Mucosa of descending colon (tissue), 3 donors: Measurements from ENCODE around the gene BAZ1A. TPM values are rescaled to one million over a fixed set of nuclear protein-coding genes. Genes with fewer than 3 reads are reported as not detected.

ENCODE experiments used
- ATAC-seq: fragments of 200-7000 bp; cut with Tn5 transposase; one replicate; pipeline ENCODE4 v1.9.1; 2020; ENCODE audit warnings: mild to moderate bottlenecking, moderate library complexity
- DNase-seq, 3 donors: peaks; one replicate each; pipeline ENCODE4 v3.0.0-alpha.2; 2020
- H3K36me3 ChIP-seq: fragments of 200-600 bp; one replicate; pipeline ENCODE4 v1.8.0; 2021; ENCODE audit warnings: low read depth, mild to moderate bottlenecking
- H3K4me1 ChIP-seq: fragments of 200-600 bp; one replicate; pipeline ENCODE4 v1.8.0; 2021; ENCODE audit warnings: low read depth, mild to moderate bottlenecking
- H3K4me3 ChIP-seq: fragments of 200-600 bp; one replicate; pipeline ENCODE4 v1.8.0; 2021; ENCODE audit warnings: mild to moderate bottlenecking
- H3K9me3 ChIP-seq: fragments of 200-600 bp; one replicate; pipeline ENCODE4 v1.8.0; 2021; ENCODE audit warnings: mild to moderate bottlenecking
- CTCF ChIP-seq: fragments of 200-600 bp; IDR thresholded peaks from one replicate; pipeline ENCODE4 v1.8.0; 2022; ENCODE audit warnings: antibody characterized with exemption, mild to moderate bottlenecking
- intact Hi-C, 2 donors: fragments of 100-400 bp; cut with DNase I in 1 of 2; cut with micrococcal nuclease in 1 of 2; formaldehyde crosslinking; loops; one replicate each; pipeline versions ENCODE4 v1.11.0 to v1.11.1; 2022; cut with DNase I, micrococcal nuclease
- total RNA-seq, 3 donors: library from RNA; stranded (reverse); fragmentation: NEBNext Ultra II Directional in 2 of 3; extraction: Animal tissue kit (Norgen Biotek cat#: 25700) in 2 of 3; gene quantifications; one replicate each; pipeline versions ENCODE4 v1.2.1 to v1.2.4, GENCODE V29; 2021 to 2023
- donor health status: DM: no; HTN: no; CAD: no; lungs with moderate emphysema.
- donor health status: DM: no; HTN: no; CAD: no.
- donor health status: DM: no; HTN: yes; CAD: no.

BAZ1A gene
- total RNA-seq, 3 donors from 2014 or later = 30.6 to 30.9 (median 30.8) TPM

DNA sequence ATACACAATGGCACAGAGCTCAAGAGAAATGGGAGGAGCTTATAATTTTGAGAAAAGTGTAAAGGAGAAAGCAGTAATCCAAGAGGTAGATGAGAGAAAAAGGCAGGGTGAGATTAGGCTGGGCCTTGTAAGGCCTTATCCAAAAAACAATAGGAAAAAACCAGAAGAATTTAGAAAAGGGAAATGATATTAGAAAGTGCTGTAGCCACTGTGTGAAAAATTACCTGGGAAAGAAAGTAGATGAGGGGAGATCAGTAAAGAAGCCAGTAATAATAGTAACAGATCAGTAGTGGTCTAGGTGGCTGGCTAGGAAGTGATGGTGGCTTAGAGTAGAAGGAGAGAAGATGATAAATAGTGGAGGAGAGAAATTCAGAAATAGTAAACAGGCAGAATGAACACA, 94.5 kb downstream of the BAZ1A start:
- ATAC-seq (no peak), DNase-seq (no peak)
- intact Hi-C loops = no loop called here
- H3K9me3 ChIP-seq = no peaks in the 10 kb centered on the region
- no peak overlapping the region for H3K4me3 ChIP-seq
- H3K36me3 ChIP-seq = peaks cover 5% of the 10 kb centered on the region
- TF ChIP-seq CTCF = no peak
- H3K4me1 ChIP-seq = no peaks in the 10 kb centered on the region

DNA sequence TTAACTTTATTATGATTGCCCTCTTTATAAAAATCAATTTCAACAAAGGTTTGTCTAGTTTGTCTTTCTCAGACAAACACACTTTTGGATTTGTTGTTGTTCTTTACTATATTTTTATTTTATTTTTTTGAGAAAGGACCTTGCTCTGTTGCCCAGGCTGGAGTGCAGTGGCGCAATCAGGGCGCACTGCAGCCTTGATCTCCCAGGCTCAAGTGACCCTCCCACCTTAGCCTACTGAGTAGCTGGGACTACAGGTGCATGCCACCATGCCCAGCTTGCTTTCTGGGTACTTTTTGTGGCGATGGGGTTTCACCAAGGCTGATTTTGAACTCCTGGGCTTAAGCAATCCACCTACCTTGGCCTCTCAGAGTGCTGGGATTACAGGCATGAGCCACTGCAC, 96.4 kb downstream of the BAZ1A start:
- H3K9me3 ChIP-seq = no peaks in the 10 kb centered on the region
- H3K4me3 ChIP-seq = no peak overlapping the region
- ATAC-seq = no peak
- H3K4me1 ChIP-seq = no peaks in the 10 kb centered on the region
- H3K36me3 ChIP-seq = peaks cover 5% of the 10 kb centered on the region
- DNase-seq = no peak
- intact Hi-C loops = no loop called here
- TF ChIP-seq CTCF = no peak

DNA sequence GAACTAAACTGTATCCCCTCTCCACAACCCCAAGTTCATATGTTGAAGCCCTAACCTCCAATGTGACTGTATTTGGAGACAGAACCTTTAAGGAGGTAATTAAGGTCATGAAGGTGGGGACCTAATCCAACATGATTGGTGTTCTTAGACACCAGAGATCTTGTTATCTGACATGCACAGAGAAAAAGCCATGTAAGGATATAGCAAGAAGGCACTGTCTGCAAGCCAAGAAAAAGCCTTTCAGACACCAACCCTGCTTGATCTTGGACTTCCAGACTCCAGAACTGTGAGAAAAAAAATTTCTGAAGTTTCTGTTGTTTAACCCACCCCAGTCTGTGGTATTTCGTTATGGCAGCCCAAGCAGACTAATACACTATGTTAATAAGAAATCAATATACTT, 98.5 kb downstream of the BAZ1A start:
- no peak for ATAC-seq
- H3K36me3 ChIP-seq = peaks cover 5% of the 10 kb centered on the region
- no peaks in the 10 kb centered on the region for H3K4me1 ChIP-seq
- no peak for DNase-seq
- intact Hi-C loops = no loop called here
- H3K4me3 ChIP-seq = no peak overlapping the region
- no peak for TF ChIP-seq CTCF
- no peaks in the 10 kb centered on the region for H3K9me3 ChIP-seq

- Histone ChIP-seq H3K9me3 (no peaks in the 10 kb centered on the region), H3K36me3 (peaks cover 5% of the 10 kb centered on the region), H3K4me3 (no peak overlapping the region), H3K4me1 (no peaks in the 10 kb centered on the region)
- no peak for TF ChIP-seq CTCF
- intact Hi-C loops = no loop called here
- ATAC-seq (no peak), DNase-seq (no peak)
Measured at GRCh38 chr14:34775922-34776321, 99.2 kb downstream of the BAZ1A start.

DNA sequence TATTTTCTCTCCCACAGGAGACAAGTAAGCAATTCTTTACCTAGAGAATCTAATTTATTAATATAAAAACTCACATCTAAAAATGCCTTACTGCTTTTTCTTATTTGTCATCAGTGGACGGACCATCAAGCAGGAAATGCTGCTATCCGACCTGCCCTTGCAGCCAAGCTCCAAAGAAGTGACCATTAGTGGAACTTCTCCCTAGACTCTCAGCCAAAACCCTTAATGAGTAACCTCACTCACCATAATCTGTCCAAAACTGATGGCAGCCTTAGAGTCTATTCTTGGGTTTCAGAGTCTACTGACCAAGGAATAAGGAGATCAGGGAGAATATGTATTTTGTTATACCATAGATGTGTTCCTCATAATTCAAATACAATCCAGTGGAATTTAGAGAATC, 99.8 kb downstream of the BAZ1A start:
- intact Hi-C loops = no loop called here
- Histone ChIP-seq H3K4me3 (no peak overlapping the region), H3K4me1 (no peaks in the 10 kb centered on the region), H3K36me3 (peaks cover 5% of the 10 kb centered on the region), H3K9me3 (no peaks in the 10 kb centered on the region)
- no peak for DNase-seq
- TF ChIP-seq CTCF = no peak
- no peak for ATAC-seq

GRCh38 chr14:34770901-34771300, 104.3 kb downstream of the BAZ1A start:
- no peaks in the 10 kb centered on the region for H3K4me1 ChIP-seq
- DNase-seq (no peak), ATAC-seq (no peak)
- H3K4me3 ChIP-seq = no peak overlapping the region
- no peak for TF ChIP-seq CTCF
- intact Hi-C loops = no loop called here
- H3K9me3 ChIP-seq = no peaks in the 10 kb centered on the region
- peaks cover 3% of the 10 kb centered on the region for H3K36me3 ChIP-seq
